ENCODE results near the gene MUSTN1. TPM values are rescaled to one million over a fixed set of nuclear protein-coding genes. Genes with fewer than 3 reads are reported as not detected.

The MUSTN1 gene
- total and polyA plus RNA-seq, 2 experiments from 2014 or later = 1.2 to 1.4 TPM

- no peak within 1 kb of the TSS for H3K27ac ChIP-seq (ENCODE audit: low read depth)
- H3K27me3 ChIP-seq (ENCODE audit: insufficient read depth) = no peaks in the 10 kb centered on the region
- Mint-ChIP-seq H3K36me3 (ENCODE audit: low read depth) (no peaks in the 10 kb centered on the region; the same call in 2 of the 3 replicates), H3K4me3 (no peak within 1 kb of the TSS), H3K27me3 (ENCODE audit: insufficient read depth, low read depth, poor library complexity) (peaks cover 17% of the 10 kb centered on the region), H3K9me3 (no peaks in the 10 kb centered on the region), H3K4me1 (no peaks in the 10 kb centered on the region; the same call in 2 of the 3 replicates), H3K27ac (no peak within 1 kb of the TSS)
- no peaks in the 10 kb centered on the region for H3K36me3 ChIP-seq (ENCODE audit: insufficient read depth)
- H3K9me2 ChIP-seq (ENCODE audit: insufficient read depth) = no peaks in the 10 kb centered on the region
- TF ChIP-seq STAT1 (IDR thresholded peaks at IDR 0.05; ENCODE audit: unreplicated experiment) (no peak), EZH2phosphoT487 (IDR thresholded peaks at IDR 0.05; ENCODE audit: unreplicated experiment) (no peak), NANOG (IDR thresholded peaks at IDR 0.05; ENCODE audit: borderline replicate concordance) (no peak), CREB1 (CRISPR knock-in tag; IDR thresholded peaks at IDR 0.05; ENCODE audit: low read depth) (no peak), JUNB (IDR thresholded peaks at IDR 0.05; ENCODE audit: unreplicated experiment) (no peak), ZNF331 (CRISPR knock-in tag; IDR thresholded peaks at IDR 0.05; ENCODE audit: low read depth) (no peak), ETS1 (IDR thresholded peaks at IDR 0.05) (no peak), POLR2AphosphoS5 (IDR thresholded peaks at IDR 0.05; ENCODE audit: low read depth) (no peak), EZH2 (IDR thresholded peaks at IDR 0.05; ENCODE audit: low read depth, unreplicated experiment) (no peak), ZNF114 (CRISPR knock-in tag; IDR thresholded peaks at IDR 0.05) (no peak), ZNF462 (CRISPR knock-in tag; IDR thresholded peaks at IDR 0.05) (no peak)
- TF ChIP-seq, protein P1, sequence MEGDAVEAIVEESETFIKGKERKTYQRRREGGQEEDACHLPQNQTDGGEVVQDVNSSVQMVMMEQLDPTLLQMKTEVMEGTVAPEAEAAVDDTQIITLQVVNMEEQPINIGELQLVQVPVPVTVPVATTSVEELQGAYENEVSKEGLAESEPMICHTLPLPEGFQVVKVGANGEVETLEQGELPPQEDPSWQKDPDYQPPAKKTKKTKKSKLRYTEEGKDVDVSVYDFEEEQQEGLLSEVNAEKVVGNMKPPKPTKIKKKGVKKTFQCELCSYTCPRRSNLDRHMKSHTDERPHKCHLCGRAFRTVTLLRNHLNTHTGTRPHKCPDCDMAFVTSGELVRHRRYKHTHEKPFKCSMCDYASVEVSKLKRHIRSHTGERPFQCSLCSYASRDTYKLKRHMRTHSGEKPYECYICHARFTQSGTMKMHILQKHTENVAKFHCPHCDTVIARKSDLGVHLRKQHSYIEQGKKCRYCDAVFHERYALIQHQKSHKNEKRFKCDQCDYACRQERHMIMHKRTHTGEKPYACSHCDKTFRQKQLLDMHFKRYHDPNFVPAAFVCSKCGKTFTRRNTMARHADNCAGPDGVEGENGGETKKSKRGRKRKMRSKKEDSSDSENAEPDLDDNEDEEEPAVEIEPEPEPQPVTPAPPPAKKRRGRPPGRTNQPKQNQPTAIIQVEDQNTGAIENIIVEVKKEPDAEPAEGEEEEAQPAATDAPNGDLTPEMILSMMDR (conservative IDR thresholded peaks at IDR 0.05; ENCODE audit: low read depth in 2 of 2) = no peak
- TF ChIP-seq, protein P2, sequence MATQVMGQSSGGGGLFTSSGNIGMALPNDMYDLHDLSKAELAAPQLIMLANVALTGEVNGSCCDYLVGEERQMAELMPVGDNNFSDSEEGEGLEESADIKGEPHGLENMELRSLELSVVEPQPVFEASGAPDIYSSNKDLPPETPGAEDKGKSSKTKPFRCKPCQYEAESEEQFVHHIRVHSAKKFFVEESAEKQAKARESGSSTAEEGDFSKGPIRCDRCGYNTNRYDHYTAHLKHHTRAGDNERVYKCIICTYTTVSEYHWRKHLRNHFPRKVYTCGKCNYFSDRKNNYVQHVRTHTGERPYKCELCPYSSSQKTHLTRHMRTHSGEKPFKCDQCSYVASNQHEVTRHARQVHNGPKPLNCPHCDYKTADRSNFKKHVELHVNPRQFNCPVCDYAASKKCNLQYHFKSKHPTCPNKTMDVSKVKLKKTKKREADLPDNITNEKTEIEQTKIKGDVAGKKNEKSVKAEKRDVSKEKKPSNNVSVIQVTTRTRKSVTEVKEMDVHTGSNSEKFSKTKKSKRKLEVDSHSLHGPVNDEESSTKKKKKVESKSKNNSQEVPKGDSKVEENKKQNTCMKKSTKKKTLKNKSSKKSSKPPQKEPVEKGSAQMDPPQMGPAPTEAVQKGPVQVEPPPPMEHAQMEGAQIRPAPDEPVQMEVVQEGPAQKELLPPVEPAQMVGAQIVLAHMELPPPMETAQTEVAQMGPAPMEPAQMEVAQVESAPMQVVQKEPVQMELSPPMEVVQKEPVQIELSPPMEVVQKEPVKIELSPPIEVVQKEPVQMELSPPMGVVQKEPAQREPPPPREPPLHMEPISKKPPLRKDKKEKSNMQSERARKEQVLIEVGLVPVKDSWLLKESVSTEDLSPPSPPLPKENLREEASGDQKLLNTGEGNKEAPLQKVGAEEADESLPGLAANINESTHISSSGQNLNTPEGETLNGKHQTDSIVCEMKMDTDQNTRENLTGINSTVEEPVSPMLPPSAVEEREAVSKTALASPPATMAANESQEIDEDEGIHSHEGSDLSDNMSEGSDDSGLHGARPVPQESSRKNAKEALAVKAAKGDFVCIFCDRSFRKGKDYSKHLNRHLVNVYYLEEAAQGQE (IDR thresholded peaks at IDR 0.05; ENCODE audit: unreplicated experiment) = no peak
- no peaks in the 10 kb centered on the region for H3K79me2 ChIP-seq (replicated peaks; ENCODE audit: insufficient read depth)
- H2AFZ ChIP-seq = no peak within 1 kb of the TSS; the same call in 1 of the 2 replicates
- H4K20me1 ChIP-seq (replicated peaks; ENCODE audit: insufficient read depth) = no peaks in the 10 kb centered on the region
- no peak within 1 kb of the TSS for H3K4me3 ChIP-seq
- H3F3A ChIP-seq (replicated peaks; ENCODE audit: low read depth) = no peaks in the 10 kb centered on the region
- H3K4me1 ChIP-seq (ENCODE audit: insufficient read depth) = no peaks in the 10 kb centered on the region
- no peak within 1 kb of the TSS for H3K4me2 ChIP-seq
- DNase-seq (ENCODE audit: low spot score) (no peak), ATAC-seq (no peak)
These were observed 40.2 kb downstream of the MUSTN1 start, which contains the start of gene ITIH3 for GRCh38 chr3:52794612-52795099. Gene ITIH3, plus strand, starts transcription at chr3:52794796. Its CDS starts 8 bp downstream, at chr3:52794804.

Measured in GM23338 (cell line).